SK-N-SH (cell line): ENCODE results near the gene C14orf180. TPM values are rescaled to one million over a fixed set of nuclear protein-coding genes. Genes with fewer than 3 reads are reported as not detected.

ENCODE experiments used
- CTCF ChIA-PET: fragments of 300-600, 350-600 bp; formaldehyde crosslinking; extraction: SDS; loops from one replicate; lab custom pipeline; 2021; lab: Yijun Ruan, JAX
- POLR2A ChIA-PET: fragments of 350-600 bp; sonication (Branson Sonifier 250); formaldehyde crosslinking; extraction: SDS; loops from one replicate; lab custom pipeline; 2020; ENCODE audit warnings: antibody characterized with exemption, inconsistent platforms; lab: Yijun Ruan, JAX
- DNase-seq: peaks from one replicate; pipeline ENCODE4 v3.0.0; 2012
- H2AFZ ChIP-seq: fragments of 200-600 bp; sonication (generic); 2 replicates; pipeline ENCODE4 v1.8.1; 2016; ENCODE audit warnings: antibody characterized with exemption, mild to moderate bottlenecking, low read depth
- H3F3A ChIP-seq: fragments of 200-600 bp; sonication (generic); replicated peaks from 2 replicates; pipeline ENCODE3; 2016; ENCODE audit warnings: antibody characterized with exemption, mild to moderate bottlenecking; ENCODE audit not compliant: insufficient read depth
- H3K27ac ChIP-seq, 2 experiments: fragments of 200-500 bp in 1 of 2; fragments of 200-600 bp in 1 of 2; sonication (Bioruptor generic) in 1 of 2; sonication (generic), shearing (Covaris generic) in 1 of 2; 2 replicates each; pipeline versions ENCODE4 v1.5.1 to v1.6.1; 2014 to 2016; ENCODE audit warnings: low read depth in 2 of 2, inconsistent platforms in 1 of 2, low read length in 1 of 2, mild to moderate bottlenecking in 1 of 2, mixed read lengths in 1 of 2
- H3K27me3 ChIP-seq: fragments of 200-600 bp; sonication (generic), shearing (Covaris generic); 2 replicates; pipeline ENCODE4 v1.6.1; 2016; ENCODE audit warnings: mixed run types; ENCODE audit not compliant: insufficient read depth
- H3K36me3 ChIP-seq, 2 experiments: fragments of 200-500 bp in 1 of 2; fragments of 200-600 bp in 1 of 2; sonication (Bioruptor generic) in 1 of 2; sonication (generic) in 1 of 2; replicated peaks in 1 of 2; 2 replicates each; pipeline versions ENCODE3 to v1.5.1; 2014 to 2016; ENCODE audit warnings: low read length in 1 of 2, mild to moderate bottlenecking in 1 of 2; ENCODE audit not compliant: insufficient read depth in 2 of 2, control insufficient read depth in 1 of 2
- H3K4me1 ChIP-seq, 2 experiments: fragments of 200-500 bp in 1 of 2; fragments of 200-600 bp in 1 of 2; sonication (Bioruptor generic) in 1 of 2; sonication (generic), shearing (Covaris generic) in 1 of 2; 2 replicates each; pipeline versions ENCODE4 v1.5.1 to v1.6.1; 2014 to 2016; ENCODE audit warnings: low read depth in 1 of 2, low read length in 1 of 2, mixed run types in 1 of 2; ENCODE audit not compliant: insufficient read depth in 2 of 2, control insufficient read depth in 1 of 2
- H3K4me2 ChIP-seq: fragments of 200-600 bp; sonication (generic), shearing (Covaris generic); 2 replicates; pipeline ENCODE4 v1.6.1; 2017; ENCODE audit warnings: mixed run types
- H3K4me3 ChIP-seq, 2 experiments: fragments of 200-500 bp in 1 of 2; fragments of 200-600 bp in 1 of 2; sonication (Bioruptor generic) in 1 of 2; sonication (generic), shearing (Covaris generic) in 1 of 2; 2 replicates each; pipeline versions ENCODE4 v1.5.1 to v1.8.1; 2014 to 2016; ENCODE audit warnings: low read depth in 2 of 2, inconsistent platforms in 1 of 2, low read length in 1 of 2, mild to moderate bottlenecking in 1 of 2, mixed read lengths in 1 of 2, moderate library complexity in 1 of 2
- H3K79me2 ChIP-seq: fragments of 200-600 bp; sonication (generic); 2 replicates; pipeline ENCODE4 v1.8.1; 2017; ENCODE audit warnings: mild to moderate bottlenecking; ENCODE audit not compliant: insufficient read depth
- H3K9ac ChIP-seq: fragments of 200-600 bp; sonication (generic); 2 replicates; pipeline ENCODE4 v1.6.1; 2017; ENCODE audit warnings: mixed run types
- H3K9me2 ChIP-seq: fragments of 200-600 bp; sonication (generic); 2 replicates; pipeline ENCODE4 v1.6.1; 2017; ENCODE audit warnings: mixed run types
- H3K9me3 ChIP-seq: fragments of 200-600 bp; sonication (generic); 2 replicates; pipeline ENCODE4 v1.6.1; 2017; ENCODE audit warnings: mixed run types, mild to moderate bottlenecking, moderate library complexity
- H4K20me1 ChIP-seq: fragments of 200-600 bp; sonication (generic); 2 replicates; pipeline ENCODE4 v1.6.1; 2017; ENCODE audit warnings: mild to moderate bottlenecking, mixed run types; ENCODE audit not compliant: insufficient read depth
- CHD2 ChIP-seq: fragments of 150-350 bp; IDR thresholded peaks from 2 replicates; pipeline ENCODE4 v1.6.1; 2018; ENCODE audit warnings: low read length; ENCODE audit not compliant: partially characterized antibody
- CTCF ChIP-seq: fragments of 200-600 bp; sonication (generic); IDR thresholded peaks from 2 replicates; pipeline ENCODE4 v1.6.1; 2017; ENCODE audit warnings: antibody characterized with exemption, mild to moderate bottlenecking, moderate library complexity
- ELF1 ChIP-seq: IDR thresholded peaks from 2 replicates; pipeline ENCODE4 v1.4.0; 2012
- EP300 ChIP-seq, 2 experiments: IDR thresholded peaks; 2 replicates each; pipeline versions ENCODE4 v1.4.0 to v1.6.1; 2012; ENCODE audit warnings: borderline replicate concordance in 1 of 2, low read depth in 1 of 2, low read length in 1 of 2
- EZH2phosphoT487 ChIP-seq: fragments of 200-600 bp; sonication (generic); IDR thresholded peaks from 2 replicates; pipeline ENCODE4 v1.6.1; 2017; ENCODE audit warnings: low read depth, mixed run types, mild to moderate bottlenecking, antibody characterized with exemption, moderate library complexity, borderline replicate concordance
- FOSL2 ChIP-seq: IDR thresholded peaks from 2 replicates; pipeline ENCODE4 v1.4.0; 2012; ENCODE audit warnings: low read depth, mild to moderate bottlenecking, moderate library complexity, borderline replicate concordance
- GABPA ChIP-seq: IDR thresholded peaks from 2 replicates; pipeline ENCODE4 v1.4.0; 2012; ENCODE audit warnings: low read depth, mild to moderate bottlenecking
- JUND ChIP-seq: IDR thresholded peaks from 2 replicates; pipeline ENCODE4 v1.4.0; 2012
- MEF2A ChIP-seq: IDR thresholded peaks from 2 replicates; pipeline ENCODE4 v1.4.0; 2012; ENCODE audit warnings: low read depth, borderline replicate concordance
- MXI1 ChIP-seq: IDR thresholded peaks from 2 replicates; pipeline ENCODE4 v1.6.1; 2012; ENCODE audit warnings: mild to moderate bottlenecking, low read depth, low read length, improper control_type of control experiment
- POLR2AphosphoS5 ChIP-seq: IDR thresholded peaks from 2 replicates; pipeline ENCODE4 v1.6.1; 2012; ENCODE audit warnings: low read depth, low read length
- RAD21 ChIP-seq: IDR thresholded peaks from 2 replicates; pipeline ENCODE4 v1.6.1; 2012; ENCODE audit warnings: mild to moderate bottlenecking, low read length
- RFX5 ChIP-seq: IDR thresholded peaks from 2 replicates; pipeline ENCODE4 v1.6.1; 2012; ENCODE audit warnings: mild to moderate bottlenecking, improper control_type of control experiment, low read length
- TAF1 ChIP-seq: IDR thresholded peaks from 2 replicates; pipeline ENCODE4 v1.6.1; 2012; ENCODE audit warnings: low read depth, mild to moderate bottlenecking, low read length, moderate library complexity, borderline replicate concordance
- USF1 ChIP-seq: IDR thresholded peaks from 2 replicates; pipeline ENCODE4 v1.4.0; 2012; ENCODE audit warnings: low read depth, borderline replicate concordance
- USF2 ChIP-seq: fragments of 150-350 bp; IDR thresholded peaks from 2 replicates; pipeline ENCODE4 v1.6.1; 2017; ENCODE audit warnings: antibody characterized with exemption, low read length, low read depth, borderline replicate concordance
- YY1 ChIP-seq: IDR thresholded peaks from 2 replicates; pipeline ENCODE4 v1.4.0; 2012; ENCODE audit warnings: low read depth, mild to moderate bottlenecking
- WGBS: methylation state at CpG from one replicate; pipeline ENCODE4 v1.1.6; 2017; ENCODE audit warnings: low lambda C conversion rate; 5-methylcytosine and 5-hydroxymethylcytosine counted together
- polyA plus RNA-seq, 3 experiments: library from polyadenylated mRNA; depleted of rRNA; stranded (reverse); fragments of >200 nt; gene quantifications; 2 replicates each; pipeline ENCODE4 v1.2.3, GENCODE V29; 2012

C14orf180 gene
- polyA plus RNA-seq, 1 of the 3 experiments (the other 2 are of a cell fraction): not detected

- peak overlapping the region in 1 of 2 experiments; percentile 36; a peak in 2 of 4 replicates for H3K27ac ChIP-seq
- 55% methylated on average over 8 of the region's 15 CpGs for WGBS
- DNase-seq: peak; percentile 36
- H3K9me2 ChIP-seq: no peaks in the 10 kb centered on the region
- CTCF ChIA-PET: interaction anchor here (1.0 to 2.6 kb wide), 7 partner anchors 12 to 516 kb away, joined by 3 to 16 read pairs (median 4); no protein-coding TSS in a partner anchor
- H4K20me1 ChIP-seq: no peaks in the 10 kb centered on the region
- no peak overlapping the region for H2AFZ ChIP-seq
- no peaks in the 10 kb centered on the region for H3K36me3 ChIP-seq
- no peak for TF ChIP-seq CHD2
- no peak for TF ChIP-seq FOSL2
- no peak for TF ChIP-seq RAD21
- no peak for TF ChIP-seq USF2
- no peak for TF ChIP-seq EP300 (IDR thresholded peaks at IDR 0.05; ENCODE audit: borderline replicate concordance in 1 of 2, low read depth in 1 of 2, low read length in 1 of 2)
- no peak for TF ChIP-seq YY1
- no peak for TF ChIP-seq JUND
- TF ChIP-seq TAF1: no peak
- no peak for TF ChIP-seq POLR2AphosphoS5
- TF ChIP-seq MEF2A: no peak
- TF ChIP-seq EZH2phosphoT487: no peak
- TF ChIP-seq ELF1: no peak
- no peak for TF ChIP-seq GABPA
- TF ChIP-seq RFX5: no peak
- no peak for TF ChIP-seq USF1
- no peak for TF ChIP-seq MXI1
- TF ChIP-seq CTCF: no peak
- H3K27me3 ChIP-seq: no peaks in the 10 kb centered on the region
- H3K4me2 ChIP-seq: no peak overlapping the region
- no peaks in the 10 kb centered on the region for H3K79me2 ChIP-seq
- POLR2A ChIA-PET: no interaction called here
- H3K9me3 ChIP-seq: no peaks in the 10 kb centered on the region
- H3F3A ChIP-seq: no peaks in the 10 kb centered on the region
- no peak overlapping the region for H3K4me3 ChIP-seq
- peaks cover 0 to 81% of the 10 kb centered on the region in 2 experiments; a peak in 1 of 4 replicates for H3K4me1 ChIP-seq
- H3K9ac ChIP-seq: no peak overlapping the region
These were observed 14.9 kb downstream of the C14orf180 start for GRCh38 chr14:104594310-104595046.
